ENCODE results near the gene PPAT. TPM values are rescaled to one million over a fixed set of nuclear protein-coding genes. Genes with fewer than 3 reads are reported as not detected.

PPAT gene
- total RNA-seq, 1 experiment from 2014 or later, result 38.3 TPM

- no peak for ATAC-seq
- Histone ChIP-seq H3K9me3 (ENCODE audit: control insufficient read depth, insufficient read depth, low read depth, low read length) (no peaks in the 10 kb centered on the region), H3K27me3 (ENCODE audit: control insufficient read depth, insufficient read depth, low read length) (no peaks in the 10 kb centered on the region), H3K4me1 (ENCODE audit: control insufficient read depth, insufficient read depth, low read length) (no peaks in the 10 kb centered on the region; the same call in 1 of the 2 replicates), H3K27ac (ENCODE audit: low read length) (no peak overlapping the region), H3K36me3 (ENCODE audit: control insufficient read depth, insufficient read depth, low read length) (no peaks in the 10 kb centered on the region; the same call in 1 of the 2 replicates), H3K4me3 (ENCODE audit: low read depth in 2 of 2, low read length in 2 of 2) (no peak overlapping the region)
- CTCF ChIA-PET, result no interaction called here
- in situ Hi-C loops (cut with HindIII; ENCODE audit: low pct_unique_long_range_greater_than_20kb, low sequenced_read_pairs), result no loop called here
- intact Hi-C loops (cut with micrococcal nuclease; ENCODE audit: unreplicated experiment), result loop anchor here (10.0 kb wide), 1 partner anchor 475 kb away; no protein-coding TSS in a partner anchor
- DNase-seq (ENCODE audit: low read depth, low spot score), result no peak
- TSS peak; percentile 15 for BruUV-seq (replicated peaks)
- TF ChIP-seq SIN3A (IDR thresholded peaks at IDR 0.05; ENCODE audit: borderline replicate concordance, insufficient read depth, low read depth, low read length), result no peak
- TF ChIP-seq POLR2AphosphoS5 (IDR thresholded peaks at IDR 0.05; ENCODE audit: low read depth, low read length), result no peak
- no peak for TF ChIP-seq CTCF (IDR thresholded peaks at IDR 0.05)
- no peak for TF ChIP-seq REST (IDR thresholded peaks at IDR 0.05; ENCODE audit: insufficient read depth in 1 of 2, low read depth in 2 of 2, low read length in 1 of 2)
- no peak for TF ChIP-seq TCF7L2 (IDR thresholded peaks at IDR 0.05; ENCODE audit: low read depth, low read length)
- POLR2A ChIA-PET, result no interaction called here
These were observed 5.2 kb downstream of the PPAT start for GRCh38 chr4:56430203-56430602.

GRCh38 chr4:56427179-56427578, 8.2 kb downstream of the PPAT start:
- ATAC-seq, result no peak
- POLR2A ChIA-PET, result no interaction called here
- in situ Hi-C loops (cut with HindIII; ENCODE audit: low pct_unique_long_range_greater_than_20kb, low sequenced_read_pairs), result no loop called here
- Histone ChIP-seq H3K4me3 (ENCODE audit: low read depth in 2 of 2, low read length in 2 of 2) (no peak overlapping the region), H3K36me3 (ENCODE audit: control insufficient read depth, insufficient read depth, low read length) (no peaks in the 10 kb centered on the region), H3K27me3 (ENCODE audit: control insufficient read depth, insufficient read depth, low read length) (no peaks in the 10 kb centered on the region), H3K9me3 (ENCODE audit: control insufficient read depth, insufficient read depth, low read depth, low read length) (no peaks in the 10 kb centered on the region), H3K27ac (ENCODE audit: low read length) (no peak overlapping the region), H3K4me1 (ENCODE audit: control insufficient read depth, insufficient read depth, low read length) (no peaks in the 10 kb centered on the region; the same call in 1 of the 2 replicates)
- intact Hi-C loops (cut with micrococcal nuclease; ENCODE audit: unreplicated experiment), result no loop called here
- no TSS peak for BruUV-seq (replicated peaks)
- CTCF ChIA-PET, result no interaction called here
- TF ChIP-seq TCF7L2 (IDR thresholded peaks at IDR 0.05; ENCODE audit: low read depth, low read length), result no peak
- TF ChIP-seq CTCF (IDR thresholded peaks at IDR 0.05), result no peak
- TF ChIP-seq SIN3A (IDR thresholded peaks at IDR 0.05; ENCODE audit: borderline replicate concordance, insufficient read depth, low read depth, low read length), result no peak
- TF ChIP-seq REST (IDR thresholded peaks at IDR 0.05; ENCODE audit: insufficient read depth in 1 of 2, low read depth in 2 of 2, low read length in 1 of 2), result no peak
- TF ChIP-seq POLR2AphosphoS5 (IDR thresholded peaks at IDR 0.05; ENCODE audit: low read depth, low read length), result no peak
- no peak for DNase-seq (ENCODE audit: low read depth, low spot score)
